Suppressor macrophage treated with lipopolysaccharide for 4 hours (primary cell): ENCODE results near the gene EXOC3L2.
A peak's percentile ranks its signal among the peaks of the same experiment; 100 is the strongest.
"Not testable (repeated sequence)": the region's sequence is repeated elsewhere in the genome, so short reads cannot be mapped to it uniquely, and the experiment has no call there.

ENCODE experiments used
- DNase-seq: peaks from one replicate; pipeline ENCODE4 v3.0.0-alpha.2; 2020

Gene EXOC3L2

DNA sequence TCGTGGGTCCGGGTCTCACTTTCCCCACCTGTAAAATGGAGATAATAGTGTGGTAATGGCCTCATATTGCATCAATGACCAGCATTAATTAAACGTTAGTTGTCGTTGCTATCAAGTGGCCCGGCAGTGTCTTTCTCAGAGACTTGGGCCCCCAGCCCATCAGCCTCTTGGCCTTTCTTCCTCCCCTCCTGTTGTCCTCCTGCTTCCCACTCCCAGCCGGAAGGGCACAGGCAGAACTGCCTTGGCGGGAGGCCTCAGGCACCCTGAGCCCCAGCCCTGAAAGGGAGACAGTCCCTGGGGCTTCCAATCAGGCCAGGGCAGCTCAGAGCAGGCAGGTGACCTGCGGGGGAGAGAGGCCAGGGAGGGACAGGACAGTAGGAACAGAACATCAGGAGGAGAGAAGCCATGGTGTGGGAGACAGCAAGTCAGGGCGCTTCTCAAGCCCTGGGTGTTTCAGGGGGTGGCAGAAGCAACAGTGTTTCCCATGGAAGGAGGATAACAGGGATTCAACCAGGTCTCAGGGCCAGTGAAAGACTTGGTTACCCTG lies 10.5 kb upstream of the EXOC3L2 start:
- DNase-seq = no peak

DNA sequence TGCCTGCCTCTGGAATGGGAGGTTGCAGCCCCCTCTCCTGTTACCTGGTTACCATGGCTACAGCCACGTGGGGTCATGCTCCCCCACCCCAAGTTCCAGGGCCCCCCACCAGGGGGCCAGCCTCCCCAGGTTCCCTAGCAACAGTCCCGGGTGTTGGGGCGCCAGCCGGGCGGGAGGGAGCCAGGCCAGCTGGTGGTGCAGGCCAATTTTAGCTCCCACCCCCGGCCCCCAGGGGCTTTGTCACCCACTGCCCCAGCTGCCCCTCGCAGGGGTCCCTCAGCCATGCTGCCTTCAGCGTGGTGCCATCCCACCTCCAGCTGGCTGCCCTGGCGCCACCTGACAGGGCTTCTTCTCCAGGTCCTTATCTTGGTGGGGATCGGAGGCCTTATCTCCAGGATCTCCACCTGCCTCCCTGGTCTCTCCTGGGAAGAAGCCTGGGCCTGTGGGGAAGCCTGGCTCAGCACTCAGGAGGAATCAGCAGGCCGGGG lies 8.9 kb upstream of the EXOC3L2 start:
- no peak for DNase-seq

DNA sequence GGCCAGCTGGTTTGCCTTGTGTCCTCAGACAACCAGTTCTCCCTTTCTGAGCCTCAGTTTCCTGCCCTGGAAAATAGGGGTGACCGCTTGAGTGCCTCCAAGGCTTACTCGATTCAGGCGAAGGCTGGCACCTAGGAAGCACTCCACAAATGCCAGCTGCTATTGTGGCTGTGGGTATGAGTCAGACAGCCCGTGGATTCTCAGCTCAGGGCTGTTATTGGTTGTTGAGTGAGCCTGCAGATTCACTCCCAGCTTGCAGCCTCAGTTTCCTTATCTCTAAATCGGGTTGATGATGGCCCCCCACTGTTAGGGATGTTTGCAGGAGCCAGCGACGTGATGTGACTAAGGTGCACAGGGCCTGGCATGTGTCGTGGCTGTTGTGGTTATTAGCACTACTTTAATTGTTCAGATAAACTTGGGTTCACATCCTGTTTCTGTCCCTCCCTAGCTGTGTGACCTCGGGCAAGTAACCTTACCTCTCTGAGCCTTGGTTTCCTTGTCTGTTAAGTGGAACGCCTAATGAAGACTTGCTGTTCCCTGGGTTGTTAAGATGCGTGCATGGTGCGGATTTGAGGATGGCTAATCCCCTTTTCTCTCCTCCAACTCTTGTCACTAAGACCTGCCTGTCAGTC lies 8.3 kb upstream of the EXOC3L2 start:
- DNase-seq = no peak

DNA sequence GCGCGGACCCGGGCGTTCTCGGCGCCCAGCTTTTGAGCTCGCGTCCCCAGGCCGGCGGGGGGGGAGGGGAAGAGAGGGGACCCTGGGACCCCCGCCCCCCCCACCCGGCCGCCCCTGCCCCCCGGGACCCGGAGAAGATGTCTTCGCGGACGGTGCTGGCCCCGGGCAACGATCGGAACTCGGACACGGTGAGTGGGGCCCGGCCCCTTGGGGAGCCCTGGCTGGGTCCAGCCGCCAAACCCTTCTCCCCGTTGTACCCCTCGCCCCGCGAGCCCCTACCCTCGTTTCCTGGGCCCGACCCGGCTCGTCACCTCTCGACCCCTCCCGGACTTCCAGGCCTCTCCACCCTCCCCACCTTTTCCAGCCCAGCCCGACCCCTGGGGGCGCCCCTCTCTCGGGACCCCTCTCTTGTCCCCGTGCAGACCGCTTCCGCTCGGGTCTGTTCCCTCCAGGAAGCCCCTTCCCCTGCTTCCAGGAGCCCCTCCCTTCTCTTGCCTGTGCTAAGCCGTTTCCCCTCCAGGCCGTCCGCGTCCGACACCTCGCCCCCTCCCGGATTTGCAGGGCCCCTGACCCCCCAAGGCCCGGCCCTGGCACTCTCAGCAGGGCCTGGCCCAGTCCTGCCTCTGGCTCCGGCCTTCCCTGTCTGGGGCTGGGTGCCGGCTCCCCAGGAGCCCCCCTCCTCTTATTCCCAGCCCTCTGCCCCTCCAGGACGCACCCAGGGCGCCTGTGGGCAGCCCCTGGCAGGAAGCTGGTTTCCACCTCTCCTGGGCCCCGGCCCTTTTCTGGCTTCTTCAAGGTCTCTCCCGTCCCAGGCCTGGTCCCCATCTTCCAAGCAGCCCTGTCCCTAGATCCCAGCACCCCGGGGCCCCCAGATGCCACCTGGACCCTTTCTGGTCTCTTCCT lies 6.5 kb upstream of the EXOC3L2 start:
- DNase-seq = peak; percentile 7

DNA sequence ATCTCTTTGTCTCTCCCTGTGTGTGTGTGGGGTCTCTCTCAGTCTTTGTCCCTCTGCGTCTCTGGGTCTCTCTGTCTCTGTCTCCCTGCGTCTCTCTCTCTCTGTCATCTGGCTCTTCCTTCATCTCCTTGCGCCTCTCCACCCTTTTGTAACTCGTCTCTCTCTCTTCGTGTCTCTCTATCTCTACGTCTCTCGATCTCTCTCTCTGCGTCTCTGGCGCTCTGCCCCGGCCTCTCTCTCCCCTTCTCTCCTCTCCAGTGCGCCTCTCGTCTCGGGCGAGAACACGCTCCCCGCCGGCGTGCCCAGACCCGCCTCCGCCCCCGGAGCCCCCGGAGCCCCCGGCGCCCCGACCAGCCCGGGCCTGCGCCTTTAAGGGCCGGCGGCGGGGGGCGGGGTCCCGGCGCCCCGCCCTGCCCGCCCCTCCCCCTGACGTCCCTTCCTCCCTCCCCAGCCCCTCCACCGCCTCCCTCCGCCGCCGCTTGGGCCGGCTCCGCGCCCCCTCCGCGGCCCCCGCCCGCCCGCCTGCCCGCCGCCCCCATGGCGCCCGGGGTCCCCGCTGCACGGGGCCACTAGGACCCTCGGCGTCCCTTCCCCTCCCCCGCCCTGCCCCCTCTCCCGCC lies 5.7 kb upstream of the EXOC3L2 start, which contains the start of gene MARK4:
Gene MARK4 (plus strand): TSS at position 440 of the 620 bp plus-strand sequence. CDS start 318 bp downstream, outside the sequence.
- peak; percentile 68 for DNase-seq

DNA sequence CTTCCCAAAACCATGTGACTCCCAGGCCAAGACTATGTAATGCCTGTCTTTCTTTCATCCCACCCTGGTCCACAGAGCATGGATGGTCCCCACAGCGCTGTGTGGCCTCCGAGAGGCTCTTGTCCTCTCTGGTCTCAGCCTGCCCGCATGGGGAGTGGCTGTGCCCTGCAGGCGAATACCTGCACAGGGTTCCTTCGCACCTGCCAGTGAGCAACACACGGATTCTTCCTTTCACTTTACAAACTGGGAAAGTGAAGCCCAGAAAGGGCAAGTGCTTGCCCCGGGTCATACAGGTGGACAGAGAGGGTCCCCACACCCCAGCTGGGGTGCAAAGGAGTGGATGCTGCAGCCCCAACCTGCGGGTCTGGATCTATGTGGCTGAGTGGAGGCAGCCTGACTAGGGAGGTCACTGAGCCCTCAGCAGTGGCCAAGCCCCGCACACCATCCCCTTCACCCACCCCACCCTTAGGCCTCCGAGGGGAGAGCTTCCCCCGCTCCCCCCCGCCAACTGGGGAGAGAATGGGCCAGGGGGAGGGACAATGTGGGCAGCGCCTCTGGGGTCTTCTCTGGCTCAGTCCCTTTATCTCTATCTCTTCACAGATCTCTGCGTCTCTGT lies 5.1 kb upstream of the EXOC3L2 start:
- DNase-seq = no peak

DNA sequence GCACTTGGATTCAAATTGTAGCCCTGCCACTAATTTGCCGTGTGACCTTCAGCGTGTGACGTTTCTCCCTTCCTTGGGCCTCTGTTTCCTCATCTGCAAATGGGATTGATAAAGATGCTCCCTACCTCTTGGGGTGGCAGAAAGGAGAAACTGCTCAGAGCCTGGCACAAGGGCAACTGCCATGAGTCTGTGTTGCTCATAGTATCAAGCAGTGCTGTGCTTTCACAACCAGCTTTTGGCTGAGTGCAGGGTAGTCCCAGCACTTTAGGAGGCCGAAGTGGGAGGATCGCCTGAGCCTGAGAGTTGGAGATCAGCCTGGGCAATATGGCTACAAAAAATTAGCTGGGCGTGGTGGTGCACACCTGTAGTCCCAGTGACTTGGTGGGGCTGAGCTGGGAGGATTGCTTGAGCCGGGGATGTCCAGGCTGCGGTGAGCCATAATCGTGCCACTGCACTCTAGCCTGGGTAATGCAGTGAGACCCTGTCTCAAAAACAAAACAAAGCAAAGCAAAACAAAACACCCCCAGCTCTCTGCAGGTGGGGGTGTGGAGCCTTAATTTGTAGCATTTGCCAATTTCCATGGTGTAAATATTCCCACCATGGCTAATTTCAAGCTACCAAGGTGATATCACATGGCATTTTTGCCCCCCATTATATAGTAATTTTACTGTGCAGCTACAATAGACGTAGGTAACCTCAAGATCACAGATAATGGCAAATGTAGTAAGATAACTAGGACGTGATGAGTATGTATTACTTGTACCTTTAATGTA lies 4.2 kb upstream of the EXOC3L2 start:
- DNase-seq = no peak

DNA sequence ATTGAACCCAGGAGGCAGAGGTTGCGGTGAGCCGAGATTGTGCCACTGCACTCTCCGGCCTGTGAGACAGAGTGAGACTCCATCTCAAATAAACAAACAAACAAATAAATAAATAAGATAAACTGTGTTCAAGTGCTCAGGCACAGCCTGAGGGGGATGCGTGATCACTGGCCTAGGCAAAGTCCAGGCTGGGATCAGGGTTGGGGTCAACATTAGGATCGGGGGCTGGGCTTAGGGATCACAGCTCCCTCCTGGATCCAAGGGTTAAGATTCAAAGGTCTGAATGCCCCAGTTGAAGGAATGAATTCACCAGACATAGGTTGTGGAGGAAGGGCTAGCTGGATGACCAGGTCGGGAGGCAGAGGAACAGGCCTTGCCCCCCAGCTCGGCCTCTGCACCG lies 1.9 kb upstream of the EXOC3L2 start:
- no peak for DNase-seq

DNA sequence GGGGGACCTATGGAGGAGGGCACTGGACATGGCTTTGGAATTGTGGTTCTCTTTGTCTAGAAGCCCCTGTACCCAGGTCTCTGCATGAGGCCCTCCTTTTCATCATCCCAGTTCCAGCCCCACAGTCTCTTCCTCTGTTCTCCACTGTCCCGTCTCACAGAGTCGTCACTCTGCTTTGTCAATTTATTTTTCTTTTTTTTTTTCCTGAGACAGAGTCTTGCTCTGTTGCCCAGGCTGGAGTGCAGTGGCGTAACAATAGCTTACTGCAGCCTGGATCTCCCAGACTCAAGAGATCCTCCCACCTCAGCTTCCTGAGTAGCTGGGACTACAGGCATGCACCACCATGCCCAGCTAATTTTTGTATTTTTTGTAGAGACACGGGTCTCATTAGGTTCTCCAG lies 619 bp upstream of the EXOC3L2 start:
- no peak for DNase-seq

DNA sequence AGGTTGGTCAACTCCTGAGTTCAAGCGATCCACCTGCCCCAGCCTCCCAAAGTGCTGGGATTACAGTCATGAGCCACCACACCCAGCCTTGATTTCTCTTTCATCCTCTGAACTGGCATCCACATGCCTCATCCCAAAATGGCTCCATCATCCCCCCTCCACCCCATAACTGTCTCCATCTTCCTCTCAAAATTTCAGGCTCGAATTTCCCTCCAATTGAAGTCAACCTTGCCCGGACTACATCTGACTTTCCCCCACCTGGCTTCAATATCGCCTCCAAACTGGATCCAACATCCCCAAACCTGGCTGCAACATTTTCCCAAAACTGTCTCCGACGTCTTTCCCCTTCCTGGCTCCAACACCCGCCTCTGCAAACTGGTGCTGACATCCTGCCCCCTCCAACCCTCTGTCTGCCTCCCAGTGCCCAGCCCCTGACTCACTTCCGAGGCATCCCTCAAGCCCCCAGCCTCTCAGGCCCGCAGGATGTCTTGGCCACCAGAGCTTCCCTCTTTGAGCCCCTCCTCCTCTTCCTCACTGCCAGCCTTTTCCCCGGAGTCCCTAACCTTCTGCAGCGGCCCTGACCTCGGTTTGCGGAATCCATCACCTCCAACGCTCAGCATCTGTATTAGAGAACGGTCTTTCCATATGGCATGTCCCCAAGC lies 943 bp downstream of the EXOC3L2 start:
- DNase-seq = no peak

DNA sequence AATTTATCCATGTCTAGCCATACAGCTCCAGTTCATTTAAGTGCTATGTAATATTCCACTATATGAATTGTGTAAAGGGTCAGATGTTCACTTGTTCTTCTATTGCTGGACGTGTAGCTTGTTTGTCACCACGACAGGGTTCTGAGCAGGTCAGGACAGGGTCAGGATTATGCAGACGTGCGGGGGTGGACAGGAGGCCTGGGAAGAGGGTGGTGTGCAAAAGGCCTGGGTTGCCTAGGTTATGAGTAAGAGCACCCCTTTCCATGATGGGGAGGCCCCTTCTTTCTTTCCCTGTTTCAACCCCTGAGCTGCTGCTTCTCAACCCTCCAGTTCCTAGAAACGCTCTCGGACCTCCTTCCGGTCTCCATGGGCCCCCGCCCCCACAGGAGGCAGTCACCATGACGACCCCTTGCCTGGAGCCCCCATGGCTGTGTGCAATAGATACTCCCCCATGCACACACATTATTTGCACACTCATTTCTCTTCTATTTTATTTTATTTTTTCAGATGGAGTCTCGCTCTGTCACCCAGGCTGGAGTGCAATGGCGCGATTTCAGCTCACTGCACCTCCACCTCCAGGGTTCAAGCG lies 2.0 kb downstream of the EXOC3L2 start:
- DNase-seq = no peak

DNA sequence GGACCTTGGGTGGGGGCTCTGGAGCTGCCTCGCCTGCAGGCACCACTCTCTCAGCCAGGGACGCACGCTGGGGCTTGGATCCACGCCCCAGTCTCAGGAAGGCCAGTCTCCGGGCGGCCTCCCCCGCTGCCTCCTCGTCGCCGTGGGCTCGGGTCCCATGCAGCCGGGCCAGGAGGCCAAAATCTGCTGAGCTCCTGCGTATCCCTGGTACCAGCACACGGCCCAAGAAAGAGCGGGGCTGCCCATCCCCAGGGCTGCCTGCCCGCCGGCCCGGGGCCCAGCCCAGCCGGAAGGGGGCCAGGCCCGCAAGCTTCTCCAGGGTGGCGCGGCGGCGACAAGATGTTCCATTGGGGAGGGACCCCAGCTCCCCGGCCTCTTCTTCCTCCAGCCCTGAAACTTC lies 6.7 kb downstream of the EXOC3L2 start:
- no peak for DNase-seq

DNA sequence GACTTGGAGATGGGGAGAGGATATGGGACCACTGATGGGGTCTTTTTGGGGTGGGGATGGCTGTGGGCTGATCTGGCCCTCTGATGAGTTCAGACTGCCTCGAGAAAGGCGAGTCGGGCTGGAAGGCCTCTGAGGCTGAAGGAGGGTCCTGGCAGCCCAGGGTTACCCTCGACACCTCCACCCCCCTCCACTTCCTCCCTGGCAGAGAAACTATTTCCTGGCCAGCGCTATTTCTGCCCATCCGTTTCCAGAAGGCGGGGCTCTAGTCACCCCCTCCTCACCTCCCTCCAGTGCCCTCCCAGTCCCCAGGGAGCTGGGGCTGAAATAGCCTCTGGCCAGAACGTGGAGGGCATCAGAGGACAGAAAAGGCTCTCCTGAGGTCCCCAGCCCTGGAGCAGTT lies 9.7 kb downstream of the EXOC3L2 start:
- DNase-seq = no peak

DNA sequence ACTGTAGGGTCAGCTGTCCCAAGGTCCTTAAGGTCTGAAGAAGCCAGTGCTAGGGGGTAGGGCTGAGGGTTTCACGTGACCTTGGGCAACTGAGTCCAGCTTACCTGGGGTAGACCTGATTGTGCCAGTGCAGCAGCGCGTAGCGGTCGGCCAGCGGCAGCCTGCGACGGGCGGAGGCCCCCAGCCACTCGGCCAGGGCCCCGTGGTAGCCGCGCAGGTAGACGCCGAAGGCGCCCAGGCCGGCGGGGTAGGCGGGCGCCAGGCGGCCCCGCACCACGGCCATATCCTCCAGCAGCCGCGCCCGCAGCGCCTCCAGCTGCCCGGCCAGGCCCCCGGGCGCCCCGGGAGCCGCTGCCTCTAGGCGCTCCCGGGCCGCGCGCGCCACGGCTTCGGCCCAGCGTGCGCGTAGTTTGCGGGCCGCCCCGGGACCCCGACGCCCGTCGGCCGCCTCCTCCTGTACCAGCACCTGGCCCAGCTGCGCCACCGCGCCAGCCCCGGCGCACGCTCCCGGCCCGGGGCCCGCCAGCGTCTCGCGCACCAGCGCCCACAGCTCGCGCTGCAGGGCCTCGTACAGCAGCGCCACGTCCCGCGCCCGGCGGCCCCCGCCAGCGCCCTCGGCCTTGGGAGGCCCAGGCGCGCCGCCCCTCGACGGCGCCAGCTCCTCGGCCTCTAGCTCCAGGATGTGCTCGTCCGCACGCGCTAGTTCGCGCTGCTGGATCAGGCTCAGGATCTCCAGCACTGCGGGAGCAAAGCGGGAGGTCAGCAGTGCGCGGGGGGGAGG lies 10.9 kb downstream of the EXOC3L2 start:
- DNase-seq = no peak

DNA sequence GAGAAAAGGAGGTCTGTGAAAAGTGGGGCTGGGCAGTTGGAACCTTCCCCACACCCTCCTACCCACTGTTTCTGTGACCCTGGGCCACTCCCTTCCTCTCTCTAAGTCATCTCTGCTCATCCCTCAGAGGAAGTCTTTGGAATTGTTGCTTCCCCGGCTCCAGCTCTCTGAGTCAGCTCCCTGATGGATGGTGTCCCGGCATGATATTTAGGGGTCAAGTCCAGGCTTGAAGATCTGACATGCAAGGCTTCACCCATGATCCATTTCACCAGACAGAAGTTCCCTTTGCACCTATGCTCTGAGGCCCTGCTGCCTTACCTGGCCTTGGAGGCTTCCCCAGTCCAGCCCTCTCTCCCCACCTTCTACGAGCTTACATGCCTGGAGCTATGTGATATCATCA lies 13.3 kb downstream of the EXOC3L2 start:
- DNase-seq = no peak

DNA sequence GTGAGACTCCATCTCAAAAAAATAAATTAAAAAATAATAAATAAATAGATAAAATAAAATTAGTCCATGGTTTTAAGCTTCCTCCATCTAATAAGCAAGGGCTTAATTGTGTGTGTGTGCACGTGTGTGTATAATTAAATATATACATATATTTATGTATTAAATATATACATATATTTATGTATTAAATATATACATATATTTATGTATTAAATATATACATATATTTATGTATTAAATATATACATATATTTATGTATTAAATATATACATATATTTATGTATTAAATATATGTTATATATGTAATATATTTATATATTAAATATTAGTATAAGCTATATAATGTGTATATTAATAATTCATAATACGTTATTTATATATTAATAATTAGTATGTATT lies 16.2 kb downstream of the EXOC3L2 start:
- not testable (repeated sequence) for DNase-seq

DNA sequence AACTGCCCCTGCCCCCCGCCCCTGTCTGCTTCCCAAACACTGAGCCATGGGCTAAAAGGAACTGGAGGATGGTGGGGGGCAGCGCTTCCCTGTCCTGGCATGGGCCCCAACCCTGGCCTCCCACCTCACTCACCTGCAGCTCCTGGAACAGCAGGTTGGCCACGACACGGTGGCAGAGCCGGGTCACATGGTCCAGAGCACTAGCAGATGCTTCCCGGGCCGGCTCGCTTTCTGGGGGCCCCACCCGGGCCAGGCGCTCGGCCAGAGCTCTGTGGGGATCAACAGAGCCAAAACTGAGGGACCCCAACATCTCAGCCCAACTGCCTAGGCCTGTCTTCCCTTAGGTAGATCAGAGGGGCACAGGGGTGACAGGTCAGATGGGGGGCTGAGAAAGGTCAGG lies 20.6 kb downstream of the EXOC3L2 start:
- DNase-seq = no peak

DNA sequence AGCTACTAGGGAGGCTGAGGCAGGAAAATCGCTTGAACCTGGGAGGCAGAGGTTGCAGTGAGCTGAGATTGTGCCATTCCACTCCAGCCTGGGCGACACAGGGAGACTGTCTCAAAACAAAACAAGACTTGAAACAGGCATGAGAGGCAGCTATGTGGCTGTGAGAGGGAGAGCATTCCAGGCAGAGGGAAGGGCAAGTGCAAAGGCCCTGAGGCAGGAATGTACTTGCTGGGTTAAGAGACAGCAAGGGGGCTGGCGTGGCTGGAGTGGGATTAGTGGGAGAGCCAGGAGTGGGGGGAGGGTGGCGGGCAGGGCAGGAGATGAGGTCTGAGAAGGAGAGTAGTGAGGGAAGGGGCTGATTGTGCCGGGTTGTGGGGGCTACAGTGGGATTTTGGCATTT lies 21.3 kb downstream of the EXOC3L2 start:
- DNase-seq = no peak

DNA sequence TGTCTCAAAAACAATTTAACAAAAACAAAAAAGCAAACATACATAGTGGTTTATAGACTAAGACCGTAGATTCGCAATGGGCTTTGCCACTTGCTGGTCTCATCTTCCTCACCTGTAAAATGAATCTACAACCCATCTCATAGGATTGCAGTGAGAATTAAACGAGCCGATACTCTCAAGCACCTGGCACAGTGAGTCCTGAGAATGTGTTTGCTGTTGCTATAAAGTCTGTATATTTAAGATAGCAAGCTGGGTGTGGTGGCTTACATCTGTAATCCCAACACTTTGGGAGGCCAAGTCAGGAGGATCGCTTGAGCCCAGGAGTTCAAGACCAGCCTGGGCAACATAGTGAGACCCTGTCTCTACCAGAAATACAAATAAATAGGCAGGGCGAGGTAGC lies 22.5 kb downstream of the EXOC3L2 start:
- DNase-seq = no peak
